SKM-1 (cell line): ENCODE results near the gene FBN2.

Experiments used
- DNase-seq: peaks from one replicate; lab custom pipeline; 2025; ENCODE audit not compliant: unreplicated experiment; lab: John Stamatoyannopoulos, UW

The FBN2 gene

DNA sequence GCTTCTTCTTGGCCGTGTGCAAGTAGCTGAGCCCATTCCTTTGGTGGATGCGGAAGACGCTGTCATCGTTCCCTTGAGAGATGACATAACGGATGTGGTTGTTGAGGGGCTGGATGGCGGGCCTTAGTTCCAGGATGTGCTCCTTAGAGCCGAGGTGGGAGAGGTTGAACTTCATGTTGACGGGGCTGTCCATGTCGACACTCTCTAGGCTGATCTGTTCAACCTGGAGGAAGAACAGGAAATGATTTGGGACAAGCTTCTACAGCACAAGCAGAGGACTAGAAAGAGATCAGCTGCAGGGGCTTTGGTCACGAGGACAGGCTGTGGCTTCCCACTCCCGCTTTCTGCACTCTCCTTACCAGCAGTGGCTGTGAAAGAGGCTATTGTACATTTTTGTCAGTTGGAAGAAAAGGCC is 278.4 kb downstream of the FBN2 start:
- no peak for DNase-seq

DNA sequence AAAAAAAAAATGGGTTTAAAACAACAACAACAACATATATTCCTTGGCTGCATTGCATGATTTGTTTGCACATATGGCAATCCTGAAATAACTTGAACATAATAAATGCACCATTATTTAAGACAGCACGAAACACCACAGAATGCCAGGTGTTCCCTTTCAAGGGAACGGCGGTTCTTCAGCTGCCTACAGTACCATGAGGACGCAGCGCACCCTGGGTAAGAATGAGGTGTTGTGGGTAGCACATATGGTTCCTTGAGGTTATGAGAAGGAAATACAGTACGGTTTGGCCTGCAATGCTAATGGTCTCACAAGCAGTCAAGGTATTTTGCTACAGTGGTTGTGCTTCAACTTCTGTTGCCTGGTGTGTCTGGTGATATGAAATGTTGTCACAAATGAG is 279.7 kb downstream of the FBN2 start:
- no peak for DNase-seq

GRCh38 chr5:128257076-128257475 is 281.0 kb downstream of the FBN2 start:
- DNase-seq: no peak

GRCh38 chr5:128254789-128255188 is 283.3 kb downstream of the FBN2 start:
- no peak for DNase-seq

- no peak for DNase-seq
Observed at GRCh38 chr5:128253880-128254279, 284.2 kb downstream of the FBN2 start.

DNA sequence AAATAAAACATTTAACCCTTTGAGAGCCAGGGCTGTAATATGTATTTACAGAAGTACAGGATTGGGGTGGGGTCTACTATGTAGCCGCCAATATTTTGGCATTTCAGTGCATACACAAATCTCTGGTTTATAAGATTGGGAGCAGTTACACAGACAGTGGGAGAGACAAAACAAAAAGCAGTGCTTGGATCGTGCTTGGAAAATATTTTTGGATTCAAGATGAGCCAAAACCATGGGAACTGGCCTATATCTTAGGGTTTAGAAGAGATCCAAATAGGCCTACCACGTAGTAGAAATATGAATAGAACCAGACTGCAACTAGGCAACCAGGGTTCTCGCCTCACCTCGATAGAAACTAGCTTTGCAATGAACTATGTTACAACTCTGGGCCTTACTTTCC is 284.9 kb downstream of the FBN2 start:
- DNase-seq: no peak

GRCh38 chr5:128252756-128253155 is 285.3 kb downstream of the FBN2 start:
- no peak for DNase-seq

DNA sequence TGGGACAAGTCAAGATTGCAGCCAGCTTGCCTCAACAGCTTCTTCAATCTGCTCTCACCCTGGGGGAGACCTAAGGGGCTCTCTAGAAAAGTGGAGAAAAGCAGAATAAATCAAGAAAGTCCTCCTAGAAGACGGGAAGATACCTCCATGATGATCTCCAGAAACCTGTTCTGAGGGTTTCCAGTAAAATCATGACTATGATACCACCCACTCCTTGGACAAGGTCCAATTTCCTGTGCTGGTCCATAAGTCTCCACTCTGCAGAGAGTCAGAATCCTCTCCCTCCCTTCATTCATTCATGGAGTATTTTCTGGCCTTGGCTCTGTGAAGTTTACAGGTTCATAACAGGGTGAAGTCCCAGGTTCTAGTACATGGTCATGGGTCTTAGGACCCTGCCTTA is 285.8 kb downstream of the FBN2 start:
- no peak for DNase-seq

DNA sequence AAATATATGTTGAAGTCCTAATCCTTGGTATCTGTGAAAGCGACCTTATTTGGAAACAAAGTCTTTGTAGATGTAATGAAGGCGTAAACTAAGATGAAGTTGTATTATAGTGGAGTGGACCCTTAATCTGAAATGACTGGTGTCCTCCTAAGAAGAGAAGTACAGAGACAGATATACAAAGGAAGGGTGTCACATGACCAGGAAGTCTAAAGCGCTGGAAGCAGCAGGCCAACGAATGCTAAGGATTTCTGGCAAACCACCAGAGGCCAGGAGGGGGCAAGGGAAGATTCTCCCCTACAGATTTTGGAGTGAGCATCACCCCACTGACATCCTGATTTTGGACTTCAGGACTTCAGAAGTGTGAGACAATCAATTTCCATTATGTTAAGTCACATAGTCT is 292.1 kb downstream of the FBN2 start:
- DNase-seq: no peak

- DNase-seq: no peak
Observed at GRCh38 chr5:128243958-128244582, 294.0 kb downstream of the FBN2 start.

- no peak for DNase-seq
Observed at GRCh38 chr5:128241051-128241695, 296.9 kb downstream of the FBN2 start.

DNA sequence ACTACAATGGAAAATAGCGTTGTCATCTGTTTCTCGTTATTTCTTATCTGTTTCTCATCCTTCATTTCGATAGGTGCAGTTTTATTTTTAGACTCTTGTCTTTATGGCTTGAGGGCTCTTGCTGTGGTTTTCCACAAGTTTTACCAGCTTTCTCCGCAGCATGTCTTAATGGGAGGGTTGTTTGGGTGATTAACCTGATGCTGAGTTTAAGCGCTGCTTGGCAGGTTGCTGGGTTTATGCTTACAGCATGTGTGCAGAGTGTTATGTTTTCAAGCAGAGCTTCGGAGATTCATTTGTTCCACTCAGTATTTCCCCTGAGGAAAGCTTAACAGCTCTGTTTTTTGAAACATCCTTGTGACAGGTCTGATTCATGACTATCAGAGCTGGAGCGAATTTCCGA is 300.5 kb downstream of the FBN2 start:
- DNase-seq: no peak

- no peak for DNase-seq
Observed at GRCh38 chr5:128237000-128237399, 301.0 kb downstream of the FBN2 start.

DNA sequence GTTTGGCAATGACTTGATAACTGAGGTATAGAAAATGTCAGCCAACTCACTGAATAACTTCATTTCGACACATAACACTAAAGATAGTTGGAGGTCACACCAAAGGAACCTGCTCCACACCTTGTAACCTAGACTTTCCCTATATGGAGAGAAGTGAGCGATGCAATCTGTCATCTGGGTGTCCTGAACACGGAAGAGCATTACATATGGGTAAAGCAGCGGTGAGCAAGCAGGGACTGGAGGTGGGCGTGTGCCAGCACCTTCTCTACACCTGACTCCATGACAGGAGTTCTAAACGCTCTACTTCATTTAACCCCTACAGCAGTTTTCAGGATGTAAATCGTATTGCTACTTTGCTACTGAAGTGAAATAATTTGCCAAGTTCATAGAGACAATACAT is 301.7 kb downstream of the FBN2 start:
- DNase-seq: no peak

DNA sequence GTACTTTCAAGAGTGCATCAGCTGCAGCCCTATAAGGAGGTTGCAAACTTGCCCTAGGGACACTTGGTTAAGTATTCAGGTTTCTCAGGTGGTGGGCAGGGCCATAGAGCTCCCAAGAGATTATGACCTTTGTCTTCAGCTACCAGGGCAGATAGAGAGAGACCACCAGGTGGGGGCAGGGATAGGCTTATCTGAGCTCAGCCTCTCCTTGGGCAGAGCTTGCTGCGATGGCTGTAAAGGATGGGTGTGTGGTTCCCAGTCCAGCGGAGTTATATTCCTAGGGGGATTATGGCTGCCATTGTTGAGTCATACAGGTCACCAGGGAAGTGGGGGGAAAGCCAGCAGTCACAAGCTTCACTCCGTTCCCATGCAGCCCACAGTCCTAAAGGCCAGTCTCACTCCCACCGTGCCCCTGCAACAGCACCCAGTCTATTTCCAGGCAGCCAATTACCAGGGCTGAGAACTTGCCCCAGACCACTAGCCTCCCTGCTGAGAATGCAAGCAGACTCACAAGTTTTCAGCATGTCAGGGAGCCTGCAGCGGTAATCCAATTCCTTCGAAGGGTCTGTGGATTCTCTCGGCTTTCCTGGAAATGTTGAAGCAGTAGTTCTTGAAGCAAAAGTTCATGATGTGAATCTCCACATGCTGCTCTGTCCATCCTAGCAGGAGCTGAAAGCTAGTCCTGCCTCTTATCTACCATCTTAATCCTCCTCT is 303.0 kb downstream of the FBN2 start:
- DNase-seq: no peak

GRCh38 chr5:128228521-128228920 is 309.5 kb downstream of the FBN2 start:
- DNase-seq: no peak

DNA sequence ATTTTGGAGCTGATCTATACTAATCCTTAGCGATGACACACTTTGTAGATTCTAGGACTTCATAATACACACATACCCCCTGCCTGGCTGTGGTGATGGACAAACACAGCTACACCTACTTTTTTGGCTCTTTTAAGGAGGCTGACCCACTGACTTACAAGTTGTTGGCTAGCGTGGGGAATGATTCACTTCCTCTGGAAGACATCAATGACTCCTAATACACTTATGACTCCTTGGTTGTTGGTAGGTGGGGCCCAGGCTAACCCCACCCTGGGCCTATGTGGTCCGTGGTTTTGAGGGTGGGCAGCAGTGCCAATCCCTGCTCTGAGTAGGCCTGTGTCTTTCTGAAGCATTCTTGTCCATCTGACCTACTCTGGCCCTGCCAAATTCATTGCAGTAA is 310.0 kb downstream of the FBN2 start:
- no peak for DNase-seq

DNA sequence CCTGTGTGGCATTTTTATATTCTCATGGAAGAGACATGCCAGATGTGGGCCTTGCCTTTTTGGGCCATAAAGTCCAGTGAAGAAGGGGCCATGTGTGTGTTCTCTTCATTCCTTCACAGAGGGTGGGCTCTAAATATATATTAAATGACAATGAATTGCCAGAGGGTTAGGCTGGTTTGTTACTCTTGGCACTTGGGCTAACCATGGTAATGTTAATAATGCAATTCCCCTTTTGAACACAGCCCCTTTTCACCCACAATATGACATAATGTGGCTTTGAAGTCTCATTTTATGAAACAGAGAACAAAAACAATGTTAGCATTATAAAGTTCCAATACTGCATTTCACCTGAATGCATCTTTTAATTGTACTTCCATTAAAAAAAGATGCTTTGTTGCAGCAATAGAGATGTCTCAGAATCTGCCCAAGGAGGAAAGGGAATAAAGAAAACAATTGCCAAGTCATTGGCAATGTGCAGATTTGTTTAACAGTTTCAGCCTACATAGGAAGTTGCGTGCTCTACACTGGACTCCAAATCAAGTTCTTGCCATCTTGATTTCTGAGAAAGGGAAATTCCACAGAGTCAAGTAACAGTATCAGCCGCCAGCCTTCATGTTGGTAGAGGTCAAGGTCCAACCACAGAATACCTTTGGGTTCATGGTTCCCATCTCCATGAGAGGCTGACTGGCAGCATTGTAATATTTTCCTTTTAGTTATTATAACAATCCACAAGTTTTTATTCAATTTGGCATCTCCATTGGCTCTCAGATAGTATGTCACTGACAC is 312.6 kb downstream of the FBN2 start:
- no peak for DNase-seq

GRCh38 chr5:128224336-128224735 is 313.7 kb downstream of the FBN2 start:
- DNase-seq: no peak

DNA sequence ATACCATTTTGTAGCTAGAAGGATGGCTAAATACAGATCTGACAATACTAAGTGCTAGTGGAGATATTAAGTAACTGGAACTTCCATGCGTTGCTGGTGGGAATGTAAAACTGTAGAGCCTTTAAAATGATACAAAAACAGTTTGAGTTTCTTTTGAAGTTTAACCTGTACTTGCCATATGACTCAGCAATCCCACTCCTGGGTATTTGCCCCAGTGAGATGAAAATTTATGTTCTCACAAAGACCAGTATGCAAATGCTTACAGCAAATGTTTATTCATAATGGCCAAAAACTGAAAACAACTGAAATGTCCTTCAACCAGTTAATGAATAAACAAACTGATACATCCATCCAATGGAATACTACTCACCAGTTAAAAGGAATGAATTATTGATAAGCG is 317.2 kb downstream of the FBN2 start:
- no peak for DNase-seq

GRCh38 chr5:128216860-128217531 is 321.0 kb downstream of the FBN2 start:
- DNase-seq: no peak
